GM04503 (cell line): ENCODE results near the gene NRG3.

Experiments
- DNase-seq: peaks from one replicate; pipeline ENCODE4 v3.0.0-alpha.2; 2012; ENCODE audit warnings: low read depth

The NRG3 gene

DNA sequence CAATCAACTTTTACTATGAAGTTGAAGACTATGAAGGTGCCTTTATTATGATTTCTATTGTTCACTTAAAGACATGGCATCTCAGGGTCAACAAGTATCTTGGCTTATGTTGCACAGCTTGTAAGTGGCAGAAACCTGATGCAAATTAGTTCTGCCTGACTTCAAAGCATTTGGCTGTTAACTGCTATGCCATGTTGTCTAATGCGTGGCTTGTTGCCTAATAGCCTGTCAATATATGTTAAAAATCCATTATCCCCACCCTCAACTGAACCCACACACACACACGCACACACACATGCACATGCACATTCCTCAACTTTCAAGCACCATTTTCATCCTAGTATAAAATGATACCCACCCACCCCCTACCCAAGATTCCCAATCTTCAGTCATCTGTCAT lies 217.1 kb downstream of the NRG3 start:
- no peak for DNase-seq

DNA sequence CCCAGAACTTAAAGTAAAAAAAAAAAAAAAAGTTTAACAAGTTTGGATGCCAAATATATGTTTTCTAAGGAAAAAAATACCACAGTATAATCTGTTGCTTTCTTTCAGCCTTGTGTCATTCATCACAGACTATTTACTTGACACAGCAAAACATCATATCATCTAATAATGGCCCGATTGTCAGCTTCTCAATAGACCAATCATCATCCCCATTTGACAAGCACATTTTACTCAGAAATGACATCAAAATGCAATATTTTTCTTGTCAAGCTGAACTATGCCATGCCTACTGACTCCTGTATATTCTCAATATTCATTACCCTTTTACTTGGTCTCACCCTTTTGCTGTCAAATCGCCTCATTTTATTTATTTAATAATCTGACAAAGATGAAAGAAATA lies 249.7 kb downstream of the NRG3 start:
- DNase-seq, result no peak

DNA sequence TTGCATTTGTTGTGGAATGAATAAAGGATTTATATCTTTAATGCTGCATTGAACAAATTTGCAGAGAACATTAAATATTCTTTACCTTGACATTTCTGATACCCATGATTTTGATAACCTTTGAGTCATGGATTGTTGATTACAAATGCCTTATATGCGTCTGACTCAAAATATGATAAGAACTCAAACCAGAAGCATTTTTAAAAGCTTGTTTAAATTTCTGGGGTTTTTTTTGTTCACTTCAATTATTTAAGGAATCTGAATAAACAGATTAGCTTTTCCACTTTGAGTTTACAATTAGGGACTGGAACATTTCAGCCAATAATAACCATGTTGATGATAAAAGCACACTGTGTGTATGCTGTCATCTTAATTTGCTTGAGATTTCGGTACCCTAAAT lies 253.5 kb downstream of the NRG3 start:
- DNase-seq, result no peak

DNA sequence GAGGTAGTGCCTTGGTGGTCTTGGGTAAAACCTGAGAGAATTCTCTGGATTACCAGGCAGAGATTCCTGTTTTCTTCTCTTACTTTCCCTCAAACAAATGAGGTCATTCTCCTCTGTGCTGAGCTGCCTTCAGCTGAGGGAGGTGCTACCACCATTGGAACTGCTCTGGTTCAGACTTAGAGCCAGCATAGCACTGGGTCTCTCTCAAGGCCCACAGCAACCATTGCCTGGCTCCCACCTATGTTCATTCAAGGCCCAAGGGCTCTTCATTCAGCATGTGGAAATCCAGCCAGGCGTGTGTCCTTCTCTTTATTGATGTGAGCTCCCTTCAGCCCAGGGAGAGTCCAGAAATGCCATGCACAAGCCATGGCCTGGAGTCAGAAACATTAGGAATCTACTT lies 261.1 kb downstream of the NRG3 start:
- no peak for DNase-seq

DNA sequence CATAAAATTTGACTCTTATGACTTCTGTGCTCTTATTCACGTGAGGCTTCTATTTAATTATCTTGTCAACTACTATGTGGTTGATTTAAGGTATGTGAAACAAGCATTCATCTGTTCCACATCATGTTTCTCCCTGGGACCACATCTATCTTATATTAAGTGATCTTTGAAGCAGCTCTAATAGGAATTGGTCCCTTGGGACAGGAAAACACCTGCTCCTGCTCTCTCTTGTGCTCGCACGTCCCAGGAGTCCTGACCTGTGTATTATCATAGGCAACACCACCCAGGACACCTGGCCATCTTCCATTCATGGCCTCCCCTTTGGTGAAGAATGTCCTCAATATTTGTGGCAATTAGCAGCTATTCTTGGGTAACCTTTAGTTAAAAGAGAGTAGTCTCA lies 269.2 kb downstream of the NRG3 start:
- DNase-seq, result no peak

DNA sequence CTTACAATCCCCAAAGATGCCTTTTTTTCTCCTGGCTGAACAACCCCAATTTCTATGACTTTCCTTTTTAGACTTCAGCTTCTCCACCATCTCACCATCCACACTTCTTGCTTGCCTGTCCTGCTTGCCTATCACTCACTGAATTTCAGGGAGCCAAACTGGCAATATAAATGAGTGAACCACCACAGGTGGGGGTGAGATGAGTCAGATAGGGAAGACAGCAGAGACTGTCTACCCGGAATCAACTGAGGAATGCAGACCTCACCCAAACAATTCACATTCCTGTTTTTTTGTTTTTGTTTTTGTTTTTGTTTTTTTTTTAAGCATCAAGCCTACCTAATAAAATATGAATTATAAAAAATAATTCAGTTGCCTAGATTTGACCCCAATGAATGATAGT lies 273.8 kb downstream of the NRG3 start:
- no peak for DNase-seq

DNA sequence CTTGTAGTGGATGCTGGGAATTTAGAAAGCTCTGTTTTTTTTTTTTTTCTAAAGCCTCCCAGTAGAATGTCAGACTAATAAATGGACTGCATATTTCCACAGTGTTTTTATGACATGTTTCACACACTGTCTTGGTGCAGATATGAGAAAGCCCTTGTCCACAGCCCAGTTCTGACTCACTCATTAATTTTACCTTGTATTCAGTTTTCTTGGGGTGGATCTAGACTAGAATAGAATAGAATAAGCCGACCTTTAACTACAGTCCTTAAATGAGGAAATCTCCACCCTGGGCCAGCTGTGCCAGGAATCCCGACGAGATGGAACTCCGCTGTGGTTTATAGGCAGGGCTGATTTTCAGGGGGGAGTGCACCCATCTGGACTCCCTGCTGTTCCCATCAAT lies 274.7 kb downstream of the NRG3 start:
- no peak for DNase-seq

DNA sequence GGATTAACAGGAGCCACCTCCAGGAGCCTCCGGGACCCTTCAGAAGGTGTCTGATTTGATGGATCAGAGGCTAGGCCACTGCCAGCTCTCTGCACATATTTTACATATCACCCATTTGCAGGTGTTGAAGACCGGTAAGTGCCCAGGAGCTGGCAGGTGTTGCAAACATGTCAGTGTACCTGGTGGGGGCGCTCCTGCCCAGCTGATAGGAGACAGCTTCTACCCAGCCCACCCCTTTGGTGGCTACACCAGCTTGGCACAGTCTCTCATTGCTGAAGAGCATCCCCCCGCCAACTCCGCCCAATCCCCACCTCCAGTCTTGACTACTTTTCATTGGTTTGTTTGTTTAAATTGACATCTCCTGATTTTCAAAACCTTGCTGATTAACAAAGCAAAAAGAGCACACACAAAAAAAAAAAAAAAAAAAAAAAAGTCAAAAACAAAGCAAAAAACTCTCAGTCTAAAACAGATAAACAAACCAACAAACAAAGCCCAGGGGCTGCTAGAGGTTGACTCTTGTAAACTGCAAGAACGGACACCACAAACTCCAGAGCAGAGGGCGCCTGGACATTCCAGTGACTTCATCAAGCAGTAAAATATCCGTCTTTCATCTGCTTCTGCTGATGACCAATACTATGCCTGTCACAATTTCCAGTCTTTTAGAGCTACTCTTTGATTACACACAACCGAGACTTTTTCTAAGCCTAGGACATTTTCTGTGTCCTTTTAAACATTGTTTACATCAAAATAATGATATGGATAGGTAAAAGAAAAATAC lies 275.3 kb downstream of the NRG3 start:
- no peak for DNase-seq

DNA sequence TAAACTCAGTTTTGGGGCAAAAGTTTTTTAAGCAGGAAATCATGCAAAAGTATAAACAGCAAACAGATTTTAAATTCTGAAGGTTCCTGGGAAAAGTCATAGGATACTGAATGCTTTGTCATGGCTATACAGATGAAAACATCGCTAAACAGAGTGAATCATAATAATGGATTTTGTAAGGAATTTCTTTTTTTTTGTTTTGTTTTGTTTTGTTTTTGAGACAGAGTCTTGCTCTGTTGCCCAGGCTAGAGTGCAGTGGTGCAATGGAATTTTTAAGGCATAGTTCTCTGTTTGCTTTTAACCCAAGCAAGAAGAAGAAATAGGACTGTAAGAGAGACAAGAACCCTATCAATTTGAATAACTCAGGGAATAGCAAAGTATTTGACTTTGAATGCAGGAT lies 285.3 kb downstream of the NRG3 start:
- DNase-seq, result no peak

DNA sequence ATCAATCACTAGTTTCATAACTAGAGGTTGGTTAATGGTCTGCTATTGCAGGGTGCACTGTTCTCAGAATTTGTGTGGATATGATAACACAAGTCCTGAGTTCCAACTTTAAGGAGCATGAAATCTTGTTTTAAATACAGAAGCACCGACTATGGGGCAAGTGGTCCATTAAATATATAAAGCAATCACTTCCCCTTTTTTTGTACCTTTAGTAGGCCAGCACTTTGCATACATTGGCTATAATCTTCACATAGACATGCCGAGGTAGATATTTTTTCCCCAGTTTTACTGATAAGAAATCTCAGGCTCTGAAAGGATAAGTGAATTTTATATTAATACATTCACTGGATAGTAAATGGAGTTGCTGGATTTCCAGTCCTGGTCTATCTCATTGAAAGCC lies 286.3 kb downstream of the NRG3 start:
- DNase-seq, result no peak

DNA sequence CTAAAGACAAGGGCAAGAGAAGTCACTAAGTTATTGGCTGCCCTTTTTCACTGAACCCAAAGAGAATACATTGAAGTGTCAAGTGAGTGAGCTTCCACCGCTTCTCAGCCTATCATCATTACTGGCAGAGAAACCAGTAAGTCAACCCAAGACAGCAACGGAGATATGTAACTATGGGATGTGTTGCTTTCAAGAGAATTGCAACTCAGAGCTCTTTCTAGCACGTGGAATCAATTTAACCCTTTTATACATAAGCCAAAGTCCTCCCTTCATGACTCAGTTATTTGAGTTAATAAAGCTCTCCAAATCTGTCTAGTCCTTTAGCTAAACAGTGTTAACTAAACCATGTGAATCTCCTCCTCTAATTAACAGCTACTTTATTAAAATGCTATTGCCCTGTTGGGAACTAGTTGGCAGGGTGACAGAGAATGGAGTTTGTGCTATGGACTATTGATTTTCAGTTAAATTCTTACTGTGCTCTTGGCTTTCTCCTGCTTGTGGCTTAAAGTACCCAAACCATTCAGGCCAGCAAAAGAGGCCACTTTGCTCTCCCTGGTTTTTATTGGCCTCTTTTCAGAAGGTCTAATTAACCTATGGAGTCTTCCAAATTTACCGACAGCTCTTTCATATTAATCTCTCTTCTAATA lies 287.7 kb downstream of the NRG3 start:
- DNase-seq, result no peak

DNA sequence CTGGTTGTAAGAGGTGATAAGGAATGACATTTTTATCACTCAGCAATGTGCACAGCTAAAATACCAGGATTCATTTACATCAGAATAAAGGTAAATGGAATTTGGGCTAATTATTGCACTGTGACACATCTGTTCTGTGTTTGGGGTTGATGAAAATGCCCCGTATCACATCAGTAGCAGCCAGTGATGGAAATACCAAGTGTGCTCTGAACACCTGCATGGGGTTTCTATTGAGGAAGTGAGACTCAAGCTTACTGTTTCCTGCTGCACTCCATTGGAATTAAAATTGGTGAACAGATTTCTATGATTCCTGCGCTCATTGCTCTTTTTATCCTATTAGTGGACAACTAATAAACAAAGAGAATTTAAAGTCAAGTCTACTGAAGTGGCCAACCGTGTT lies 296.9 kb downstream of the NRG3 start:
- no peak for DNase-seq

DNA sequence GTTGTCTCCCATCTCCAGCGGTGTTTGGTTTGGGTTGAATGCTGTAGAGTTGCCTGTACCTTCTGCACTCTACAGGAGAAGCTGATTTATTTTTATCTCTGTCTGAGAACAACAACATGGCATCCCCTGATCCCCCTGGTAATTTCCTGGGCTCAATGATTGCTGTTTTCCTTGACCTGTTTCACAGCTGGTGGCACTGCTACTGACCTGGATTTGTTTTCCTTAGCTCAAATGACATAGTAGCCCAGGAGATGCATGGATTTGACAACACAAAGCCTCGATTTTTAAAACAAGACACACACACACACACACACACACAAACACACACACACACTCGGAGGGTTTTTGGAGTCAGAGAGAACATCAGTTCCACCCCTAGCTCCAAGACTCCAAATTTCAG lies 301.6 kb downstream of the NRG3 start:
- DNase-seq, result no peak

DNA sequence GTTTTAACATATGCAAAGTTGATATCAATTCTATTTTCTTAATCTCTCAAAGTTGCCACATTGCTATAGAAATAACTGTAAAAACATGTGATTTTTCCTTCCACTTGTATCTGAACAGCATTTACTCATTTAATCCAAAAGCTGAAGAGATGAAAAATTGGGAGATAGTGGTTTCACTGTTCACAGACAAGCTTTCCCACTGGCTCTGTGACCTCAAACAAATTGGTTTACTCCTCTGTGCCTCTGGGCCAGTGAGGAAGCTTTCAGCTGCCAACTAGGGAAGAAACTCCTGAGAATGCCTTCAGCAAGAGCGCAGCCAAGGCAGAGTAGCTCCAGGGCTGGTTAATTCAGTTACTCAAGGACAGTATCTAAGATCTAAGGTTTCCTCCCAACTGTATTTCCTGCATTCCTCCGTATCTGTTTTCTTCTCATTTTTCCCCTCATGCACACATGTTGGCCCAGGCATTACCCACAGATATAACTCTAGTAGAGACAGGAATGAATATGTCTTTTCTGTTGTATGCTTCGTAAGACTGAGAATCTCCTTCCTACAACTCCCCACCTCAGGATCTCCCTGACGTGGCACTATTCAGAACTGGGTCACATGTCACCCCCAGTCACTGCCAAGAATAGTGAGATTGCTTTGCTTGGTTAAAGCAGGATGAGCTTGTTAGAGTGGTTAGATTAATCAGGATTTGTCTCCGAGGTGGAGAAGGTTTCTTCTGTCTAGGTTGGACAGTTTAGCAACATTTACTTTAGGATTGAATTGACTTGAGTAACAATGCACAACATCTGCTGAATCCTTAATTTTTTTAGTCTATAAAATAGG lies 315.7 kb downstream of the NRG3 start:
- DNase-seq, result no peak

DNA sequence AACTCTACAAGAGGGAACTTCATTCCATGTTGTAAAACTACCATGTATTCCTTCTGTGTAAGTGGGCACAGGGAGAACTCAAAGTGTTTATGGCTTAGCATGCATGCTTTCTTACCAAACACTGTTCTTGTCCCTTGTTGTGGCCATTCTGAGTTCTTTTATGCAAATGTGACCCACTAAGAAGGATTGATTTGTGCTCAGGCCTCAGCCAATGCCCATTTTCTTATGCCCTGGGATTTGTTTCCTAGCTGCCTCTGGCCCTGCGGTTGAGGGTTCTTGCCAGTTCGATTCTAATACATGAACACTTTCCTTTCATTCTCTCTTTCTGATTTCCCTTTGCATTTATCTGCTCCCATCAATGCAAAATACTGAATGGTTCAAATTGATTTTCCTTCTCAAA lies 316.7 kb downstream of the NRG3 start:
- DNase-seq, result no peak

DNA sequence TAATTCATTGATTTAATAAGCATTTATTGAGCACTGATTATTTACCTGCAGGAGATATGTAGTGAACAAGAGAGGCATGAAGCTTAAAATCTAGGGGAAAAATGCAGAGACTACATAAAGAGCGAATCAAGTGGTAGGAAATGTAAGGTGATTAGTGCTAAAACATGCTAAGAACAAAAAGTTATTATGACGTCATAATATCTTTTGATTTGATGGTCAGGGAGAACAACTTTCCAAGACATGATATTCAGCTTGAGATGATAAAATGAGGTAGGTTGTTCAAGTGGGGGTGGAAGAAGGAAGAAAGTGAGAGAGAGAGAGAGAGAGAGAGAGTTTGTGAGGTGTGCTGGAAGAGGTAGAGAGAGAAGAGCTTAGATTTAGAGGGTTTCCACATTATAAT lies 317.7 kb downstream of the NRG3 start:
- DNase-seq, result no peak

DNA sequence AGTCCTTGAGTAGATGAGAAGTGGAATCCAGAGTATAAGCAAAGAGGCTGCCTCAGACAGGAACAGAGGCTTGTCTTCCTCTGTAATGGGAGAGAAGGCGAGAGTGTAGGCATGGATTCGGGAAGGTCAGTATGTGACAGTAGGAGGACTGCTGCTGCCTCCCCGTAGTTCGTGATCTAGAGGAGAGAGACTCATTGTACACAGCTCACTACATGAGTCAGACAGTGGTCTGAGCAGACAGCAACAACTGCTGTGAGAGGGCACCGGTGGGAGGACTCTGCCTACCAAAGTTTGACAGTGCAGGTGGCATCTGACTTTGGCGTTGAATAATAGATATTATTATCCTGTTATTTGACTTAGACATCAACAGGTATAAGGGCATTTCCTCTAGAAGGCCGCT lies 319.4 kb downstream of the NRG3 start:
- DNase-seq, result no peak

DNA sequence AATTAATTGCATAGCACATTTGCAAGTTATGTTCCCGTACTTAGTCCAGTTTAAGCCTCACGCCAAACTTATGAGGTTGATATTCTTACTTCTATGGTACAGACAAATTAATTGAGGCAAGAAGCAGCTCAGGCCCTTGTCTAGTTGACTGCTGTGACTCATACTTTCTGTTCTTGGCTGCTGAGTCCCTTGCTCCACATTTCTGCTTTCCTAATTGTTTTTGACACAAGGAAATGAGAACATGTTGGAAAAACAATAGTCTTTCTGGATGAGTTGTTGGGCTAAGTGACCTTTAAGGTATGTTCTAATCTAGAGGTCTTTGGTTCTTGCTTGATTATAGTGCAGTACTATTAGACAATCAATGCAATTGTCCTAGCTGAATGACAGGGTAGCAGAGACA lies 331.8 kb downstream of the NRG3 start:
- DNase-seq, result no peak

DNA sequence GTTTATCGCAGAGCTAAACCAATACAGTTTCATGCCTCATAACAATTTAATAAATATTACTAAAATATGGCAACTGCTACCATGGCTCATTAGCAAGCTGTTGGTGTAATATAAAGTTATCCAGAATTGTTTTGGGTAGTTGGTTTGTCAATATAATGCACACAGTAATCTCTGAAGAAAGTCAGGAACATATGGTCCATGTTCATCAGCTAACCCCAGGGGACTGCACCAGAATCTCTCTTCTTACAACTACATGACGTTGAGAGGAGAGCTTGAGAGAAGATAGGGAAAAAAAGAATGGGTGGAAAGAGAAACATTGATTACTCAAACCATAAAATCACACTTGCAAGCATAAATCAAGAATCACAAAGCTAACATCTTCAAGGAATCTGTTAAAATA lies 333.7 kb downstream of the NRG3 start:
- no peak for DNase-seq

DNA sequence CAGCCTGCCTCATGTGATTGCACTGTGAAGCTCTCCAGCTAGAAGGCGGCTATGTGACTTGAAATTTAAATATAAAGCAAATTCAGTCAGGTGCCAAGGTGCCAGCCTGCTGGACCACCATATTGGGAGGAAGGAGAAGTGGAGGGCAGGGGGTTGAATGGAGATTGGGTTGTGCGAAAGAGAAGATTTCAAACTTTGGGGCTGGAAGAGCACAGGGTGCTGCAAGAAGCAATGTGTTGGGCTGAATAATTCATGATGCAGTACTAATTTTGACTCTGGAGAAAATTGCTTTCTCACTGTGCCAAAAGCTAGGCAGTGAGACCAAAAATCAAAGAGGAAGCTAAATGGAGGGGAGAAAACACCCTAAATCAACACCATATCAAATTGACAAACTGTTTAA lies 335.3 kb downstream of the NRG3 start:
- DNase-seq, result no peak

DNA sequence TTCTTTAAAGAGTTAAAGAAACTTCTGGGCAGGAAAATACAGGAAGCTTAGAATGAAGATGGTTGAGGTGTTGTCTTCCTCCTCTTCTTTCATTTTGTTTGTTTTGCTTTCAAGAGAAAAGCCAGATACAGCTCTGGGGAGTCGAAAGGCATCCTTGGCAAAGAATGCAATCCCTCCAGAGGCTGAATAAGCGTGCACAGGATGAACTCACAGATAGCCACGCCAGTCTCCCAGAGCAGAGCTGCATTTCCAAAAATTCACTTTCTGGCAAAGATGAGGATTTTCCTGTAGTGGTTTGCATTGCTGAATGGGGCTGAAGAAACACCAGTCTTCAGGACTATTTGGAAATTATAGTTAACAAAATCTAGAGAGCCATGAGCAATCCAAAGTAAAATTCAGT lies 336.4 kb downstream of the NRG3 start:
- DNase-seq, result no peak

DNA sequence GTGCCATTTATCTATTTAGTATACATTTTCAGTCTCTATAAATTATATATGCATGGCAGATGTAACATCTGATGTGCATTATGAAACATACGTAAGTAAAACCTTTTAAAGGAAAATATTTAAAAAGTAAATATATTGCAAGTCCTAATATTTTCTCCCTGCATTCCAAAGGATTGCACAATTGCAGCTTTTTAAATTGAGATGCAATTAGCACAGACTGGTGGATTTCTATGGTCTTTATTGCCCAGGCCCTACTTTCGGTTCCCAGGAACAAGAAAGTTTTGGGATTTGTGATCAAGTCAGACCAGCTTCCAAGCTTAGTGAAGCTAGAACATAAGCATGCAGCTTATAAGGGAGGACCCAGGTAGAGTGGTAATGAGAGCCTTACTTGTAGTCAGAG lies 337.8 kb downstream of the NRG3 start:
- no peak for DNase-seq

DNA sequence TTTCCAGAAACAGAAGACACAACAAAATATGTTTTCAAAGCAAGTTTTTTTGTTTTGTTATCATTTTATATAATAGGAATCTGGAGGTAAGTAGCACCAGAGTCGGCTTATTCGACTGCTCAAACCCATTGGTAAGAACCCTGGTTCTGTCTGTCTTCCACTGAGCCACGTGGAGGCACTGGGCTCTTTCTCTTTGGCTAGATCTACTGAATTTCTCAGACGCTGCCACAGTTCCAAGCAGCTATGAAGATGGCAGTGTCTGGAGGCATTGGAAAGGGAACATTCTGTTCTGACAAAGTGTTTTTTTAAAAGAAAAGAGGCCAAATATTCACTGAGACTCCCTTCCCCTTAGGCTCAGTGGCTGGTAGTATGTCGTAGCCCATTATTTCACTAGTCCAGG lies 338.8 kb downstream of the NRG3 start:
- DNase-seq, result no peak
